K562 (cell line): ENCODE measurements around the gene FBRS. TPM values are rescaled to one million over a fixed set of nuclear protein-coding genes. Genes with fewer than 3 reads are reported as not detected.

ENCODE experiments used
- DMBX1 ChIP-seq: fragments of 250-450 bp; sonication (Bioruptor Pico); IDR thresholded peaks from 2 replicates; pipeline ENCODE4 v1.8.0; 2022; ENCODE audit warnings: inconsistent platforms, mild to moderate bottlenecking, moderate library complexity, borderline replicate concordance
- ETV1 ChIP-seq: fragments of 450-650 bp; conservative IDR thresholded peaks from 2 replicates; pipeline ENCODE4 v1.6.1; 2016; ENCODE audit warnings: missing genetic modification characterization, control low read depth, low read depth, missing compliant biosample characterization
- FIP1L1 ChIP-seq: fragments of 200-400 bp; formaldehyde crosslinking; IDR thresholded peaks from 2 replicates; pipeline ENCODE4 v1.6.1; 2018; ENCODE audit warnings: mild to moderate bottlenecking, low read depth, low read length; ENCODE audit not compliant: poor library complexity, severe bottlenecking
- FOXA1 ChIP-seq: fragments of 450-650 bp; IDR thresholded peaks from 2 replicates; pipeline ENCODE4 v1.6.1; 2016; ENCODE audit warnings: mild to moderate bottlenecking, borderline replicate concordance
- MTA1 ChIP-seq: fragments of 450-650 bp; IDR thresholded peaks from 2 replicates; pipeline ENCODE4 v1.6.1; 2017; ENCODE audit warnings: borderline replicate concordance
- NR1H2 ChIP-seq: sonication (generic); formaldehyde crosslinking; IDR thresholded peaks from 2 replicates; pipeline ENCODE4 v1.4.0; 2020; ENCODE audit warnings: mild to moderate bottlenecking, missing genetic modification reagents
- NR2F6 ChIP-seq: fragments of 450-650 bp; formaldehyde crosslinking; IDR thresholded peaks from 2 replicates; pipeline ENCODE4 v1.4.0; 2020; ENCODE audit warnings: mild to moderate bottlenecking
- RAD51 ChIP-seq: fragments of 450-650 bp; IDR thresholded peaks from 2 replicates; pipeline ENCODE4 v1.7.1; 2016; ENCODE audit warnings: low read depth, mild to moderate bottlenecking, borderline replicate concordance
- SMAD2 ChIP-seq: fragments of 150-350 bp; IDR thresholded peaks from 2 replicates; pipeline ENCODE4 v1.6.1; 2014; ENCODE audit warnings: low read depth, mild to moderate bottlenecking, low read length
- SP1 ChIP-seq: sonication (generic); formaldehyde crosslinking; IDR thresholded peaks from 2 replicates; pipeline ENCODE4 v1.8.1; 2022; ENCODE audit warnings: mild to moderate bottlenecking, missing genetic modification reagents
- ZBTB7A ChIP-seq: IDR thresholded peaks from 2 replicates; pipeline ENCODE4 v1.6.1; 2011; ENCODE audit warnings: low read depth, mild to moderate bottlenecking, low read length, moderate library complexity, borderline replicate concordance; ENCODE audit not compliant: control insufficient read depth
- ZFPM2 ChIP-seq: fragments of 250-450 bp; sonication (Bioruptor Pico); IDR thresholded peaks from 2 replicates; pipeline ENCODE4 v1.5.1; 2022; ENCODE audit warnings: mild to moderate bottlenecking
- ZNF75A ChIP-seq: fragments of 450-650 bp; formaldehyde crosslinking; IDR thresholded peaks from 2 replicates; pipeline ENCODE4 v1.4.0; 2020; ENCODE audit warnings: mild to moderate bottlenecking
- polyA plus RNA-seq, 8 experiments: library from polyadenylated mRNA; depleted of rRNA in 4 of 8; stranded (reverse) in 5 of 8; unstranded in 3 of 8; fragments of >200 nt; fragmentation: Nextera tagmentation in 2 of 8; fragmentation: Illumina TruSeq in 1 of 8; extraction: Ambion mirVana in 2 of 8; extraction: Trizol in 1 of 8; gene quantifications; 2 replicates each; pipeline versions ENCODE4 v1.2.1 to v1.2.3, GENCODE V29; 2011 to 2014; ENCODE audit warnings: inconsistent platforms in 1 of 8, missing spikeins in 1 of 8
- total RNA-seq, 7 experiments: library from RNA; depleted of rRNA in 6 of 7; stranded (reverse); fragments of >200 nt in 6 of 7; fragmentation: Illumina TruSeq in 2 of 7; extraction: Trizol in 2 of 7; gene quantifications; 2 replicates each; pipeline versions ENCODE4 v1.2.1 to v1.2.3, GENCODE V29; 2011 to 2021; ENCODE audit warnings: low replicate concordance in 1 of 7
- TF ChIP-seq, protein P1 (sequence below), 2 experiments: fragments of 450-650 bp in 1 of 2; sonication (generic) in 1 of 2; formaldehyde crosslinking in 1 of 2; IDR thresholded peaks; 2 replicates each; pipeline versions ENCODE4 v1.7.1 to v1.9.0; 2016 to 2022; ENCODE audit warnings: inconsistent platforms in 1 of 2, mild to moderate bottlenecking in 1 of 2, missing genetic modification reagents in 1 of 2
- TF ChIP-seq, protein P2 (sequence below): fragments of 250-450 bp; sonication (Bioruptor Pico); IDR thresholded peaks from 2 replicates; pipeline ENCODE4 v1.4.0; 2020; ENCODE audit warnings: mild to moderate bottlenecking, moderate library complexity, borderline replicate concordance

The FBRS gene
- total and polyA plus RNA-seq, 9 of the 15 experiments (the other 6 are each of a cell fraction or from before 2014, with no cell fraction given): 0.32 to 59.5 (median 13.1) TPM

DNA sequence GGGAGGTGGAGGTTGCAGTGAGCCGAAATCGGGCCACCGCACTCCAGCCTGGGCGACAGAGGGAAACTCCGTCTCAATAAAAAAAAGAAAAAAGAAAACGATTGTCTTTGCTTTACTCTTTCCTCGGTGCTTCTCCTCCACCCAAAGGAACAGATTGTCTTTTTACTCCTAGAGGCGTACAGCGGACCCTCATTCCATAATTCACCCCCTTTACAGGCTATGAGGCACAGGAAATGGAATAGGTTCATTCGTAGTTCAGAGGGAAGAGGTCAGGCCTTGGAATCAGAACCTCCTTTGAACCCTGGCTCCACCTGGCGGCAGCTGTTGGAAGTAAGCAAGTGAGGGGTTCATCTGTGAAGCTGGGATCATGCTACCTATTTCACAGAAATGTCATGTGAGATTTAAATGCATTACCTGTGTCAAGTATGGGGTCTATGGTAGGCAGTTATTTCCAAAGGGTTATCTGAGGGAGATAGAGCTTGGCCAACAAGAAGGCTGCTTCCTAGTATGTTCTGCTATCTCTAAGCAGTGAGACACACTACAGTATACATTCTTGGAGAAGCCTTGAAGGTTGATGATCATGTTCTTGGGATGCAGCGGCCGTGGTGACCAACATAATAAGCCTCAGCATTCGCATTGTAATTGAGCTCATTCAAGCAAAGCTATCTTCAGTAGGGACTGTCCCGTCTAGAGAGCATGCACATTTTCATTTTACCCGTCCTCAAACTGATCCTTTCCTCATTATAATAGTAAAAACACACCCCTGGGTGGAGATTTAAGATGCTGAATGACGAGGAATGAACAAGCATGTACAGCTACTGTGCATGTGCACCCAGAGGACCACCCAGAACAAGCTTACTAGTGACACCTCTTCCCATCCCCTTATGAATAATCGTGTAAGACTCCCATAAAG lies 29.3 kb upstream of the FBRS start (continued):
- TF ChIP-seq, protein P1, sequence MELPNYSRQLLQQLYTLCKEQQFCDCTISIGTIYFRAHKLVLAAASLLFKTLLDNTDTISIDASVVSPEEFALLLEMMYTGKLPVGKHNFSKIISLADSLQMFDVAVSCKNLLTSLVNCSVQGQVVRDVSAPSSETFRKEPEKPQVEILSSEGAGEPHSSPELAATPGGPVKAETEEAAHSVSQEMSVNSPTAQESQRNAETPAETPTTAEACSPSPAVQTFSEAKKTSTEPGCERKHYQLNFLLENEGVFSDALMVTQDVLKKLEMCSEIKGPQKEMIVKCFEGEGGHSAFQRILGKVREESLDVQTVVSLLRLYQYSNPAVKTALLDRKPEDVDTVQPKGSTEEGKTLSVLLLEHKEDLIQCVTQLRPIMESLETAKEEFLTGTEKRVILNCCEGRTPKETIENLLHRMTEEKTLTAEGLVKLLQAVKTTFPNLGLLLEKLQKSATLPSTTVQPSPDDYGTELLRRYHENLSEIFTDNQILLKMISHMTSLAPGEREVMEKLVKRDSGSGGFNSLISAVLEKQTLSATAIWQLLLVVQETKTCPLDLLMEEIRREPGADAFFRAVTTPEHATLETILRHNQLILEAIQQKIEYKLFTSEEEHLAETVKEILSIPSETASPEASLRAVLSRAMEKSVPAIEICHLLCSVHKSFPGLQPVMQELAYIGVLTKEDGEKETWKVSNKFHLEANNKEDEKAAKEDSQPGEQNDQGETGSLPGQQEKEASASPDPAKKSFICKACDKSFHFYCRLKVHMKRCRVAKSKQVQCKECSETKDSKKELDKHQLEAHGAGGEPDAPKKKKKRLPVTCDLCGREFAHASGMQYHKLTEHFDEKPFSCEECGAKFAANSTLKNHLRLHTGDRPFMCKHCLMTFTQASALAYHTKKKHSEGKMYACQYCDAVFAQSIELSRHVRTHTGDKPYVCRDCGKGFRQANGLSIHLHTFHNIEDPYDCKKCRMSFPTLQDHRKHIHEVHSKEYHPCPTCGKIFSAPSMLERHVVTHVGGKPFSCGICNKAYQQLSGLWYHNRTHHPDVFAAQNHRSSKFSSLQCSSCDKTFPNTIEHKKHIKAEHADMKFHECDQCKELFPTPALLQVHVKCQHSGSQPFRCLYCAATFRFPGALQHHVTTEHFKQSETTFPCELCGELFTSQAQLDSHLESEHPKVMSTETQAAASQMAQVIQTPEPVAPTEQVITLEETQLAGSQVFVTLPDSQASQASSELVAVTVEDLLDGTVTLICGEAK (IDR thresholded peaks at IDR 0.05): peak; percentile 54
- TF ChIP-seq, protein P1 (CRISPR knock-in tag; IDR thresholded peaks at IDR 0.05): no peak
- no peak for TF ChIP-seq ZBTB7A
- no peak for TF ChIP-seq FOXA1
- no peak for TF ChIP-seq SMAD2
- TF ChIP-seq ETV1 (tag): peak; percentile 67
- no peak for TF ChIP-seq ZFPM2
- no peak for TF ChIP-seq NR2F6
- no peak for TF ChIP-seq NR1H2 (CRISPR knock-in tag)
- TF ChIP-seq DMBX1: 0 out of 2 replicates have a peak, but pooled peaks have one; percentile 54
- no peak for TF ChIP-seq RAD51
- TF ChIP-seq FIP1L1: no peak
- no peak for TF ChIP-seq MTA1
- no peak for TF ChIP-seq SP1 (CRISPR knock-in tag)
- no peak for TF ChIP-seq ZNF75A
- TF ChIP-seq, protein P2, sequence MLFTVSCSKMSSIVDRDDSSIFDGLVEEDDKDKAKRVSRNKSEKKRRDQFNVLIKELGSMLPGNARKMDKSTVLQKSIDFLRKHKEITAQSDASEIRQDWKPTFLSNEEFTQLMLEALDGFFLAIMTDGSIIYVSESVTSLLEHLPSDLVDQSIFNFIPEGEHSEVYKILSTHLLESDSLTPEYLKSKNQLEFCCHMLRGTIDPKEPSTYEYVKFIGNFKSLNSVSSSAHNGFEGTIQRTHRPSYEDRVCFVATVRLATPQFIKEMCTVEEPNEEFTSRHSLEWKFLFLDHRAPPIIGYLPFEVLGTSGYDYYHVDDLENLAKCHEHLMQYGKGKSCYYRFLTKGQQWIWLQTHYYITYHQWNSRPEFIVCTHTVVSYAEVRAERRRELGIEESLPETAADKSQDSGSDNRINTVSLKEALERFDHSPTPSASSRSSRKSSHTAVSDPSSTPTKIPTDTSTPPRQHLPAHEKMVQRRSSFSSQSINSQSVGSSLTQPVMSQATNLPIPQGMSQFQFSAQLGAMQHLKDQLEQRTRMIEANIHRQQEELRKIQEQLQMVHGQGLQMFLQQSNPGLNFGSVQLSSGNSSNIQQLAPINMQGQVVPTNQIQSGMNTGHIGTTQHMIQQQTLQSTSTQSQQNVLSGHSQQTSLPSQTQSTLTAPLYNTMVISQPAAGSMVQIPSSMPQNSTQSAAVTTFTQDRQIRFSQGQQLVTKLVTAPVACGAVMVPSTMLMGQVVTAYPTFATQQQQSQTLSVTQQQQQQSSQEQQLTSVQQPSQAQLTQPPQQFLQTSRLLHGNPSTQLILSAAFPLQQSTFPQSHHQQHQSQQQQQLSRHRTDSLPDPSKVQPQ (CRISPR knock-in tag): no peak
